NAMALWA (cell line): ENCODE data around the gene MALT1.
A peak's percentile ranks its signal among the peaks of the same experiment; 100 is the strongest.

Experiments used
- DNase-seq: peaks from one replicate; pipeline ENCODE4 v3.0.0-alpha.2; 2015; ENCODE audit warnings: low spot score

The MALT1 gene

DNA sequence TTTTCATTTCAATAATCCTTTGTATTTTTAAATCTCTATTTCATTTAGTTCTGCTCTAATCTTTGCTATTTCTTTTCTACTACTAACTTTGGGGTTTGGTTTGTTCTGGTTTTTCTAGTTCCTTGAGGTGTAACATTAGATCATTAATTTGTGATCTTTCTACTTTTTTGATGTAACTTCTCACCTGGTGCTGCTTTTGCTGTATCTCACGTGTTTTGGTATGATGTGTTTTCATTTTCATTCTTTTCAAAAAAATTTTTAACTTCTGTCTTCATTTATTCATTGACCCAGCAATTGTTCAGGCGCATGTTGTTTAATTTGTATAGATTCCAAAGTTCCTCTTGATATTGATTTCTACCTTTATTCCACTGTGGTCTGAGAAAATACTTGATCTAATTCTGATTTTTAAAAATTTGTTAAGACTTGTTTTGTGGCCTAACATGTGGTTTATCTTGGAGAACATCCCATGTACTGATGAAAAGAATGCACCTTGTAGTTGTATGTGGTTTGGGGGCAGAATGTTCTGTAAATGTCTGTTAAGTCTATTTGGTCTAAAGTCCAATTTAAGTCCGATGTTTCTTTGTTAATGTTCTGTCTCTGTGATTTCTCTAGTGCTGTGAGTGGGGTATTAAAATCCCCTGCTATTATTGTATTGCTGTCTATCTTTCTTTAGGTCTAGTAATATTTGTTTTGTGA, 17.3 kb upstream of the MALT1 start:
- DNase-seq = no peak

DNA sequence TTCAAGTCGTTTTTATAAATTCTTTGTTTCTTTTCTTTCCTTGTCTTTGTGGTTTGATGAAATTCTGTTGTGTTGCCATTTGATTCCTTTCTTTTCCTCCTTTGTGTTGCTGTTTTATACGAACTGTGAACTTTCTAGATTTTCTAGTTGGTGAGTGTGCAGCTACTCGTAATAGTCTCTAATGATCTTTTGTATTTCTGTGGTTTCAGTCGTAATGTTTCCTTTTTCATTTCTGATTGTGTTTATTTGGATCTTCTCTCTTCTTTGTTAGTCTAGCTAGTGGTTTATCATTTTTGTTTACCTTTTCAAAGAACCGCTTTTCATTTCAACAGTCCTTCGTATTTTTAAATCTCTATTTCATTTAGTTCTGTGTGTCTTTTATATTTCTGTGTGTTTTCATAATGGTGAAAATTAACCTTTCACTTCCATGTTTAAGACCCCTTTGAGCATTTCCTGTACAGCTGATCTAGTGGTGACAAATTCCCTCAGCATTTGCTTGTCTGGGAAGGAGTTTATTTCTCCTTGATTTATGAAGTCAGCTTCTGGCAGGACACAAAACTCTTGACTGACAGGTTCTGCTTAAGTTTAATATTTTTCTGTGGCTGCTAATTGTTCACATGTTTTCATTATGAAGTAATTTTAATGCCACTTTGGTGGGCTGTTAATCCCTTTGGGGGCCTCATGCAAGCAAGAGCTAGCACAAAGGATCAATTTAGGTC, 16.2 kb upstream of the MALT1 start:
- DNase-seq = no peak

DNA sequence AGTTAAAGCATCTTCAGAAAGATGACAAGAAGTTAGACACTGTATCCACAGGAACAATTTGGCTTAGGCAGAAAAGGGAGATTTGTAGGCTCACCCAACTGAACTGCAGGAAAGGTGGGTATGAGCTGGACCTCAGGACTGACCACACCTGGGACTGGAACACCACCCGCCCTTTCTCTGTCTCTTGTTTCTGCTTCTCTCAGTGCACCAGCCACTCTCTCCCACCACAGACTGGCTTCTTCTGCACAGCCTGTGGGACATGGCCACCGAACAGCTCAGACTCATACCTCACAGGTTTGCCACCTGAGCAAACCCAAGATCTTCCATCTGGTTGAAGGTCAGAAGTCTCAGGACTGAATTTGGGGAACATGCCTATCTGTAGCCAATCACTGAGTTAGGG, 14.2 kb upstream of the MALT1 start:
- DNase-seq = peak; percentile 33

DNA sequence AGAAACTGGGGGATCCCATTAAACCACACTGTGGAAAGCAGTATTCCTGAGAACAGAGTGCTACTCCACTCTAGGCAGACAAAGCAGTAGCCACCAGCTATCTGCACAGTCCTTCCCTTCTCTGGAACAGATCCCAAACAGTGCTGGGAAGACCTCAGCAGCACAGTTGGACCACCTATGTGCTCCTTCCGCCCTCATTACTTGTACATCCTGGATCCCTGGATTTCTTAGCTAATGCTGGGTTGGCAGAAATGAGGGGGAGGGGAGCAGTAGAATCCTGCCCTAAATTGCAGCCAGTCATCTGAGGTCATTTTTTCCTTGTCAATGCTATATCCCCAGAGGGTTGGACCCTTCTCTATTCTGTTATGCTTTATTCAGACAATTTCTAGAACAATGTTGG, 13.8 kb upstream of the MALT1 start:
- no peak for DNase-seq

DNA sequence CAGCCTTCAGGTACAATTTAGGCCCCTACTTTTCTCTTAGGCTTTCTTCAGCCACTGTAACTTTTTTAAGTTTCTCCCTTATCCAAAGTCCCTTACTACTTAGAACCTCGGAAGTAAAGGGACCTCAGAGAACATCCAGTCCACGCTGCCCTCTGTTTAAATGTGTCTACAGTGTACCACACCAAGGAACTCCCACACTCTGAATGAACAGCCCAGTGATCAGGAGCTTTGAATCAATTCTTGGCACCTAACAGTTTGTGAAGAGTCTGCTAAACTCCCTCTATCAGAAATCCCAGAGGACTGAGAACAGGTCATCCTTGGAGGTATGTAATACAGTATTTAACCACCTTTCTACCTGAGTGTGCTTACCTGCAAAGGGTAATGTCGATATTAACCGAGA, 11.6 kb upstream of the MALT1 start:
- no peak for DNase-seq

DNA sequence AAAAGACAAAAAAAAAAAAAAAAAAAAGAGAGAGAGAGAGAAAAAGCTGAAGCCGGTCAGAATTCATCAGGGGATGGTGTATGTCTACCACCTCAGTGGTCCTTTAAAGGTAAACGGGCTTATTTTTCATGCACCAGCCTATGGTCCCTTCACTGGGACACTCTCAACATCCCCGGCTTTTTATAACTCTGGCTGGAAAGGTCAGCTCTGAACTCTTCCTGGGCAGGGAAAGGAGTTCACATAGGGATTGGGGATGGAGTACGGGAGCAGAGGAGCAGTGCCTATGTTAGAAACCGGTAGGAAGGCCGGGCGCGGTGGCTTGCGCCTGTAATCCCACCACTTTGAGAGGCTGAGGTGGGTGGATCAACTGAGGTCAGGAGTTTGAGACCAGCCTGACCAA, 10.3 kb upstream of the MALT1 start:
- no peak for DNase-seq

DNA sequence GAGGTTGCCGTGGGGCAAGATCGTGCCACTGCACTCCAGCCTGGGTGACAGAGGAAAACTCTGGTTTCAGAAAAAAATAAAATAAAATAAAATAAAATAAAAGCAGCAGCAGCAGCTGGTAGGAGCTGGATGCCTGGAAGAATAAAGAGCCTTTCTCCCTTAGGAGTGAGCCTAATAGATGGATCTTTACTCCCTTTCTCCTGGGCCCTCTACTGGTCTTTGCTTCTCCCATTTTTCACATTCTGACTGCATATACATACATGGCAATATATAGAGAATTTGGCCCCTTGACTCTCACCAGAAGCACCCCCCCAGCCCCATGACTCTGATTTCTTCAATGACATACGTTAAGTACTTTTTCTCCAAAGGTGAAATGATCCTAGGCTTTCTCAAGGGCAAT, 9.8 kb upstream of the MALT1 start:
- no peak for DNase-seq

DNA sequence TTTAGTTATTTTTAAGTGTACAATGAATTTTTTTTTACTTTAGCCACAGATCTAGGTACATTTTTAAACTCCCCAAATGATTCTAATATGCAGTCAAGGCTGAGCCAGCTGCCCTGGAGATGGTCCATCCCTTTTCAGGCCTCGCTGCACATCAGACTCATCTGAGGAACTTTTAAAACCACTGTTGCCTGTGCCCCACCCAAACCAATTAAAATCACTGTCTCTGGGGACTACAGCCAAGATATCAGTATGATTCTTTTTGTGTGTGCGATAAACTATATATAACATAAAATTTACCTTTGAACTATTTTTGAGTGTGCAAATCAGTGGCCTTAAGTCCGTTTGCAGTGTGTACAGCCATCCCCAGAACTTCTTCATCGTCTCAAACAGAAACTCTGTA, 9.1 kb upstream of the MALT1 start:
- DNase-seq = peak; percentile 52

DNA sequence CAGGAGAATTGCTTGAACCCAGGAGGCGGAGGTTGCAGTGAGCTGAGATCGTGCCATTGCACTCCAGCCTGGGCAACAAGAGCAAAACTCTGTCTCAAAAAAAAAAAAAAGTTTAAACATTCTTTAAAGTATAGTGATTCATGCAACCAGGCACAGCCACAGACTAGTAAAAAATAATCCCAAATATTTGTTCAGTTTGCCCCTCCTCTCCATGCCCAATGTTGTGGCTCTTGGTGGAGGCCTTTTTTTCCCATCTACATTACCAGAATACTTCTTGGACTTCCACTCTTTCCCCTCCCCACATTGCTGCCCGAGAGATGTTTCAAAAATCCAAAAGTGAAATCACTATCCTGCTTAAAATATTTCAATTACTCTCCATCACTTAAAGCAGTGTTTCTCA, 5.1 kb upstream of the MALT1 start:
- no peak for DNase-seq

DNA sequence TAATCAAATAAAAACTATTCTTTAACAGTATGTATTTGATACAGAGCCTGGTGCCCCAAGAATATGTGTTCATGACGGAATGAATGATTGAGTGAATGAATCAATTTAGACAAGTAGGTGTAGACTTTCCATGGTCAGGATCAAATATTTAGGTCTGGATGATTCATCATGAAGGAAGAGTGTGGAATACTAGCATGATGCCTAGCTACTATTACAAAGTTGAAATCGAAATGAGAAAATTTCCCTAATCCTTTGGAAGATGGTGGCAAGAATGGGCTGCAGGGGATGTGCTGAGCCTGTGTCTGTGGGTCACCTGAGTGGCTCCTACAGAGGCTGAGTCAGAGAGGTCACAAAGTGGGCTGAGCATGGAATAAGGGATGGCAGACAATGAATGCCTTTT, 3.1 kb upstream of the MALT1 start:
- no peak for DNase-seq

DNA sequence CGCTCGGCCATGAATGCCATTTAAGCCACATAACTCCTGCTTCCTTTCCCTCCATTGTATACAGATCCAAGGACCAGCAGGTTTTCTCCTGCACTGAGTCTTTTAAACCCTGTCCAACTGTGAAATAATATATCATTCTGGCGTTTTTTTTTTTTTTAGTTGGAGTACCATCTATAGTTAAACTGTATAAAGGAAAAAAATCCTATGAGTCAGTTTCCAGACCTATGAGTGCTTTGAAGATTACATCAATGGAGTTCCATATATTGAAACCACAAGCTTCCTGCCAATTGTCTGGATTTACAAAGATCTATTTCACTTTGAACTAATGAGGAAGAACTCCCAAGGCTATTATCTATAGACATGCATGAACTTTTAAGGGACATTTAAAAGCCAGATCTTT, 2.4 kb upstream of the MALT1 start:
- no peak for DNase-seq

DNA sequence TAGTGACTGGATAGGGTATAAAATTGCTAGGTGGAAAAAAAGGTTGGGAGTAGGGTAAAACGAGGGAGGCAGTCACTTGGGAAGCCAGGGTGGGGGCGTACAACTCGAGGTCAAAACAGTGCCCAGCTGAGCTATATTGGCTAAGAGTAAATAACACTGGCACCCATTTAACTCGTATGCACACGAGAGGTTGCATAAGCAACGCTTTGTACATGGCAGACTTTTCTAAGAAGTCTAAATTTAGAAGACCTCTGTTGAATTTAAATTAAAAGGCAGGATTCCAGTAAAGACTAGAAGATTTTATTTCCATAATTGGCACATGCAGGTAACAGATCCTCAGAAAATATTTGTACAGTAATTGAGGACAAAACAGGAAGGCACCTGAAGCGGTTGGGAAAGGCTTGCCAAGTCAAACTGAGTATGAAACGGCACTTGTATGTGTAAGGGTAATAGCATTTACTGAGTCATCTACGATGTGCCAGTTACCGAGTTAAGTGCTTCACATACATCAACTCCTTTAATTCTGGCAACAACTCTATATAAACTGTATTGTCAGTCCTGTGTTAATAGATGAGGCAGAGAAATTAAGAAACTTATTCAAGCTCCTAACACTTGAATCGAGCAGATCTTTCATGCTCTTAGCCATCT, 1.4 kb upstream of the MALT1 start:
- DNase-seq = peak; percentile 45

DNA sequence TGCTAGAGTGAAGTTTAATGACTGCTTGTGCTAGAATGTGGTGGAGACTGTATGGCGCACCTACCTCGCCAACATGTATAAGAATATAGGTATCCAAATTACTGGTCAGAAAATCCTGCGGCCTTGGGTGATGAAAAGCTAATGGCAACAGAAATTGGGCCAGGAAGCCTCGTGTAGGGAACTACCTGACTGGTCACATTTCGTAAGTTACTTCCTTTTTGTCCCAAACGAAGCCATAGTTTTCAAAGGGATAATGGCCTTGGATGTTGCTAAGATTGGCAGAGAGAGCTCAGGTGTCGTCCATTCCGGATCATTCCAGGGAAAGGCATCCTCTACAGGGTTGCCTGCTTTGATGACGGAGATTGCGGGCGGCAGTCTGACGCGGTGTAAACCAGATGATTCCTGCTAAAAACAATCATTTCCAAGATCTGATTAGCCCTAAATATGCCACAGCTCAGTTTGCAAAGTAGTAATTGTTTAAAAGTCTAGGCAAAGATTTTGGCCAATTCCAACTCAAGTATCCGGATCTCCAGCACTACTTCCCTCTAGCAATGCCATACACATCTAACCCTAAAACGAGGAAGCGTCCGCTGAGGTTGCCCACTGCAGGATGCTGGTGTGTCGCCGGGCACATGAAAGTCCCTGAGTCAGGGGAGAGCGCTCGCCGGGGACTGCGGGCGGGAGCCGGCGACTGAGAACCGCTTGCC, 708 bp upstream of the MALT1 start:
- DNase-seq = no peak

DNA sequence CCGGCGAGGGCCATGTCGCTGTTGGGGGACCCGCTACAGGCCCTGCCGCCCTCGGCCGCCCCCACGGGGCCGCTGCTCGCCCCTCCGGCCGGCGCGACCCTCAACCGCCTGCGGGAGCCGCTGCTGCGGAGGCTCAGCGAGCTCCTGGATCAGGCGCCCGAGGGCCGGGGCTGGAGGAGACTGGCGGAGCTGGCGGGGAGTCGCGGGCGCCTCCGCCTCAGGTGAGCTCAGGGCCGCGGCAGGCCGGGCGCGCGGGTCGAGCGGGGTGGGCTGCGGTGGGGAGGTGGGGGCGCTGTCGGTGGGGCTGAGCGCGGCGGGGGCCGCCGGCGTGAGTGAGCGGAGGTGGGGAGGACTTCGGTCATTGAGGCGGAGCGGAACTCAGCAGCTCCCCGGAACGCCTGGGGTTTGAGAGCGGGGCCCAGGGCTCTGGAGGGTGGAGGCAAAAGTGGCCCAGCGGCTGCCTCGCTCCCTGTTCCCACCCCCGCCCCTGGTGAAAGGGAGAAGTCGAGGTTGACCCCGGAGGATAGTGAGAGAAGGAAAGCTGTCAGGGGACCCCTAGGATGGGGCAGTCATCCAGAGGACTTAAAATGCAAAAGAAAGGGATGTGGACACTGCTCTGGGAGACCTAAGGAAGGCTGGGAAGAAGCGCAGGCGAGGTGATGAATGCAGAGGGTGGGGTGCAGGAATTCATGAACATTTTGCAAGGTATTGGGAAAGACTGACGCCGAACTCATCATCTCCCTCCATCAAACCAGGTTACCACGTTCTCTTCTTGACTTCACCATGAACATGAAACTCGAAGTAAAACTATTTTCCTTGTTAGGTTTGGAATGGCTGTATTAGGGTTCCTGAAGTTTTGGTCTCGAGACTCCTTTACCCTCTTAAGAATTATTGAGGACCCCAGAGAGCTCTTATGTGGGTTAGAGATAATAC, 633 bp downstream of the MALT1 start:
- DNase-seq = peak; percentile 72

DNA sequence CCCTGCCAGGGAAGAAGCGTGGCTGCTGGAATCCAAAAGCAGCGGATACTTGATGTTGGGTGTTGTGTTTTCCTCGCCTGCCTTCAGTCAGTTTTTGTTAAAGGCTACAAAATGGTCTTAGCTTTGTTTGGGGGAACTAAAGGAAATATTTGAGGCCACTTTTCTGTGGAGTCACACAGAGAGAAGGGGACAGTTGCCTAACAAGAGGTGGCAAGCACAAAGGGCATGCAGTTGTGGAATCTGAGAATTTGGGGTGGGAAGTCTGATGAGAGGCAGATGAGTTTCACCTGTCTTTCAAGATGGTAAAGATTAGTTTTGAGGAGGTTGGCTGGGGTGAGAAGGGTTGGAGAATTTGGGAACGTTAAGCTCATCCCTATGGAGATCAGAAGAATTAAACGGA, 2.9 kb downstream of the MALT1 start:
- no peak for DNase-seq

DNA sequence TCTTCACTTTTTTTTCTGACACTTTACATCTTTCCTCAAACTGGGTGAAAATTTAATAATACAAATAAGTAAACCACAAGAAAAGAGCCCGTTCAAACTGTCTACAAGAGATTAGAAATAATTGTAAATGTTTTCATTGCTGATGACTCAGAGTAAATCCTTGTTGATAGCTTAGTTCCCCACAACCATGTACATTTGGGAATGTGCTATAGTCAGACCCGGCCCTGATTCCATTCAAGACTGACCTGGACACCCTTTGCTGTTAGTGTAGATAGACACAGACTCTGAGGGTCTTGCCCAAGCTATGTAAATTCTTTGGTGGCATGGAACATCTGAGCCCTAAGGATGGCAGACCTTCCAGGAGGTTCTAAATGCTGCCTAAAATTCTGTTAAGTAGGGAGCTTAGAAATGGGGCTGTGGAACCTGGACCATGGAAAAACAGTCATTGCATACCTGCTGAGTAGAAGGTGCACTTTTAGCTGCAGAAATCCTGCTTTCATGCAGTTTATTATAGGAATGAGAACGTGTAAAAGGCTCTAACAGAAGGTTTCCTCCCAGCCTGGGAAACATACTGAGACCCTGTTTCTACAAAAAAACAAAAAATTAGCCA, 3.7 kb downstream of the MALT1 start:
- DNase-seq = no peak

DNA sequence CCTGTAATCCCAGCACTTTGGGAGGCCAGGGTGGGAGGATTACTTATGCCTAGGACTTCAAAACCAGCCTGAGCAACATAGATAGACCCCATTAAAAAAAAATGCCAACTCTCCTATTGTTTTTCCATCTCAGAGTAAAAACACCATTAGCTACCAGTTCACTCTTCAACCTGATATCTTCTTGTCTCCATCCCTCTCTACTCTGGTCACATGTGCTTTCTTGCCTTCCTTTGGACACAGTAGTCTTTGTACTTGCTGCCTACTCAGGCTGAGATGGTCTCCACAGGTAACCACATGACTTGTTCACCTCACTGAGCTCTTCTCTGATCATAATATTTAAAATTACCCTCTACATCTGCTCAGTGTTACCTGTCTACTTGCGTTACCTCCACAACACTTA, 5.0 kb downstream of the MALT1 start:
- no peak for DNase-seq

DNA sequence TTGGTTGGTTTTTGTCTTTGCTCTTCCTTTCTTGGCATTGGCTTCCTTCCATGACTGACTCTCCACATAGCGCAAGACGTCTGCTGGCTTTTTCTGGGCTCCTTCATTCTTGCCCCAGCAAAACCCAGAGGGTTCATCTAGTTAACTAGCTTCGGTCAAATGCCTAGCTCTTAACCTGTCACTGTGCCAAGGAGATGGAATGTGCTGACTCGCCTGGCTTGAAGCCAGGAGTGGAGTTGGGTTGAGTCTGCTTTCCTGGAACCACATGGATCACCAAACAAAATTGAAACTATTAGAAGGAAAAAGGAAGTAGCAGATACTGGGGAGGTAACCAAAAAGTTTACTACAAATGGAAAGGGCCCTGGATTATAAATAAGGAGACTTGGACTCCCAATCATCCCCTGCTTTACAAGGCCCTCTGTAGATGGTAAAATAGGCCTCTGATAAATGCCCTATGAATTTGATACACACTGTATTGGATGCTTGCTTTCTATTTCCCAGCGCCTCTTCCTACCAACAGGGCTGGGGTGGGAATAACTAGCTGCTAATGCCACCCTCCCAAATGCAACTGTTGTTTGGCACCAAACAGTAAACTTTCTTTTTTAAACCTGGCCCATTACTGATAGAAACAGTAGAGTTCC, 11.3 kb downstream of the MALT1 start:
- DNase-seq = no peak

DNA sequence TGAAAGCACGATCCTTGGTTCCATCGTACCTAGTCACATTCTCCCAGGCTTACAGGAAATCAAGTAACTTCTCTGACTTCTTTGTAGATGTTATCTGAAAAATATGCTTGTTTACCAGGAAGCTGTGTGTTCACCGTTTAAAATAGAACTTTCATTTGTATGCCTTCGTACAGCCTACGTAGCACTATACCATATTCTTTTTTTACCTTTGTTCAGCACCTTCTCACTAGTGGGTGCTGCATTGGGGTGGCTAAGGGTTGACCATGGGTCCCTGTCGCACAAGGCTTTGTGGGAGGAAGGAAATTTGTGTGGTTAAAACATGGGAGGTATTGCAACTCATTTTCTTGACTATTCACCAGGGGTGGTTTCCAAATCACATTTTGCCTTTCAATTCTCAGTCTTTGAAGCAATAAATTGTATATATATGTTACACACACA, 16.6 kb downstream of the MALT1 start:
- no peak for DNase-seq

DNA sequence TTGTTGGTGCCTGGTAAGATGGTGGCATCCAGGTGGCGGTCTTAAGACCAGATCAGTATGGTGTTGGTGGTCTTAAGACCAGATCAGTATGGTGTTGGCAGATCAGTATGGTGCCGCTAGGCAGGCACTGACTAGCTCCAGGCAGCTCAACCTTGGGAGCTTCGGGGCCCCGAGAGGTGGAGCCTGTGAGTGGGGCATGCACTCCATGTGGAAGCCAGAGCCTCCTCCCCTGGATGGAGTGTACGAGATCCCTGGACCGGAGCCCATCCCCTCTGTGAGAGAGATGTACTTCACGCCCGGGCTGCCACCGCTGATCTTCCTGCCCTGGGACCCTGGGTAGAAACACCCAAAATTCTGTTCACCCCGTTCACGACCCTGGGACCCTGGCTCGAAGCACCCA, 19.0 kb downstream of the MALT1 start:
- no peak for DNase-seq

DNA sequence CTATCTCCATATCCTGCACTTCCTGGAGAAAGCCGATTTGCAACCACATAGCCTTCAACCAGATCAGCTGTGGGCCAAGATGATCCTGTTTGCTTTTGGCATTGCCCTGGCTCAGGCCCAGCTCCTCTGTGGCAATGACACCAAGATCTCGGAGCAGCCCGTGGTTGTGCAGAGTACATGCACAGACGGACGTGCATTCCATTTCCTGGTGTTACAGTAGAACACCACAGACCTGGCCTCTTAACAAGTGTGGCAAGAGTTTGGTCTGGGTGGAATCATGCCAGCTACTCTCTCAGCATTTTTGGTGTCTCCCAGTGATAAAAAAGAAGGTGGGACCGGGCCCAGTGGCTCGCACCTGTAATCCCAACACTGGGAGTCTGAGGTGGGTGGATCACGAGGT, 20.0 kb downstream of the MALT1 start:
- no peak for DNase-seq
